Measurements from ENCODE around the gene TNFSF13B.

Gene TNFSF13B

GRCh38 chr13:108349269-108349668 is 79.8 kb downstream of the TNFSF13B start:
- Mint-ChIP-seq H3K4me1 (ENCODE audit: low read depth) (no peaks in the 10 kb centered on the region), H3K4me3 (no peak overlapping the region), H3K36me3 (ENCODE audit: low read depth) (no peaks in the 10 kb centered on the region), H3K9me3 (no peaks in the 10 kb centered on the region), H3K27ac (no peak overlapping the region), H3K27me3 (no peaks in the 10 kb centered on the region)

GRCh38 chr13:108350579-108350978 is 81.1 kb downstream of the TNFSF13B start:
- H3K9me3 Mint-ChIP-seq = no peaks in the 10 kb centered on the region
- no peaks in the 10 kb centered on the region for H3K4me1 Mint-ChIP-seq (ENCODE audit: low read depth)
- H3K27me3 Mint-ChIP-seq = no peaks in the 10 kb centered on the region
- H3K4me3 Mint-ChIP-seq = no peak overlapping the region
- no peak overlapping the region for H3K27ac Mint-ChIP-seq
- H3K36me3 Mint-ChIP-seq (ENCODE audit: low read depth) = no peaks in the 10 kb centered on the region

GRCh38 chr13:108352599-108352998 is 83.1 kb downstream of the TNFSF13B start:
- Mint-ChIP-seq H3K9me3 (no peaks in the 10 kb centered on the region), H3K36me3 (ENCODE audit: low read depth) (no peaks in the 10 kb centered on the region), H3K27ac (no peak overlapping the region), H3K4me1 (ENCODE audit: low read depth) (no peaks in the 10 kb centered on the region), H3K4me3 (no peak overlapping the region), H3K27me3 (no peaks in the 10 kb centered on the region)

- no peak overlapping the region for H3K27ac Mint-ChIP-seq
- H3K4me1 Mint-ChIP-seq (ENCODE audit: low read depth) = no peaks in the 10 kb centered on the region
- no peaks in the 10 kb centered on the region for H3K27me3 Mint-ChIP-seq
- no peaks in the 10 kb centered on the region for H3K36me3 Mint-ChIP-seq (ENCODE audit: low read depth)
- H3K9me3 Mint-ChIP-seq = no peaks in the 10 kb centered on the region
- no peak overlapping the region for H3K4me3 Mint-ChIP-seq
Measured at GRCh38 chr13:108357228-108357627, 87.7 kb downstream of the TNFSF13B start.
